Measurements from ENCODE around the gene P4HA1. TPM values are rescaled to one million over a fixed set of nuclear protein-coding genes. Genes with fewer than 3 reads are reported as not detected.
"Not testable (repeated sequence)": the region's sequence is repeated elsewhere in the genome, so short reads cannot be mapped to it uniquely, and the experiment has no call there.

P4HA1 gene
- total RNA-seq, 4 donors from 2014 or later: 23.3 to 36.2 (median 30.4) TPM

- no peak for ATAC-seq
Observed at GRCh38 chr10:73117976-73118743, 21.5 kb upstream of the P4HA1 start.

GRCh38 chr10:73116017-73116416 is 19.4 kb upstream of the P4HA1 start:
- Histone ChIP-seq H3K4me3 (no peak overlapping the region), H3K9me3 (no peaks in the 10 kb centered on the region), H3K27me3 (no peaks in the 10 kb centered on the region), H3K4me1 (peaks cover 0 to 14% (median 0%) of the 10 kb centered on the region in 3 donors), H3K36me3 (peaks cover 0 to 27% of the 10 kb centered on the region in 2 donors), H3K27ac (no peak overlapping the region)
- WGBS, 2 donors (ENCODE audit: low coverage in 1 of 2): 100% methylated on average over 1 of the region's 1 CpG; no CpG with 5 or more reads in 1 of the 2 donors
- TF ChIP-seq, protein P1, sequence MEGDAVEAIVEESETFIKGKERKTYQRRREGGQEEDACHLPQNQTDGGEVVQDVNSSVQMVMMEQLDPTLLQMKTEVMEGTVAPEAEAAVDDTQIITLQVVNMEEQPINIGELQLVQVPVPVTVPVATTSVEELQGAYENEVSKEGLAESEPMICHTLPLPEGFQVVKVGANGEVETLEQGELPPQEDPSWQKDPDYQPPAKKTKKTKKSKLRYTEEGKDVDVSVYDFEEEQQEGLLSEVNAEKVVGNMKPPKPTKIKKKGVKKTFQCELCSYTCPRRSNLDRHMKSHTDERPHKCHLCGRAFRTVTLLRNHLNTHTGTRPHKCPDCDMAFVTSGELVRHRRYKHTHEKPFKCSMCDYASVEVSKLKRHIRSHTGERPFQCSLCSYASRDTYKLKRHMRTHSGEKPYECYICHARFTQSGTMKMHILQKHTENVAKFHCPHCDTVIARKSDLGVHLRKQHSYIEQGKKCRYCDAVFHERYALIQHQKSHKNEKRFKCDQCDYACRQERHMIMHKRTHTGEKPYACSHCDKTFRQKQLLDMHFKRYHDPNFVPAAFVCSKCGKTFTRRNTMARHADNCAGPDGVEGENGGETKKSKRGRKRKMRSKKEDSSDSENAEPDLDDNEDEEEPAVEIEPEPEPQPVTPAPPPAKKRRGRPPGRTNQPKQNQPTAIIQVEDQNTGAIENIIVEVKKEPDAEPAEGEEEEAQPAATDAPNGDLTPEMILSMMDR (IDR thresholded peaks at IDR 0.05): no peak
- TF ChIP-seq POLR2A (IDR thresholded peaks at IDR 0.05) (no peak), POLR2AphosphoS5 (IDR thresholded peaks at IDR 0.05) (no peak), EP300 (IDR thresholded peaks at IDR 0.05) (no peak)
- no peak for ATAC-seq

More at GRCh38 chr10:73117976-73118743, 21.5 kb upstream of the P4HA1 start:
- no peaks in the 10 kb centered on the region for H3K27me3 ChIP-seq
- H3K4me1 ChIP-seq: peaks cover 0 to 11% (median 0%) of the 10 kb centered on the region in 3 donors
- no peaks in the 10 kb centered on the region for H3K9me3 ChIP-seq
- TF ChIP-seq EP300 (IDR thresholded peaks at IDR 0.05) (no peak), POLR2AphosphoS5 (IDR thresholded peaks at IDR 0.05) (no peak), POLR2A (IDR thresholded peaks at IDR 0.05) (no peak)
- TF ChIP-seq, protein P1 (IDR thresholded peaks at IDR 0.05): no peak
- H3K36me3 ChIP-seq: peaks cover 0 to 42% of the 10 kb centered on the region in 2 donors
- no peak overlapping the region for H3K4me3 ChIP-seq
- WGBS, 2 donors (ENCODE audit: low coverage in 1 of 2): 36 to 58% methylated on average over 3 to 4 of the region's 5 CpGs
- peak overlapping the region in 2 of 4 donors; percentile 41 to 51 for H3K27ac ChIP-seq

GRCh38 chr10:73113551-73113950 is 16.9 kb upstream of the P4HA1 start:
- peaks cover 0 to 15% of the 10 kb centered on the region in 2 donors for H3K36me3 ChIP-seq

DNA sequence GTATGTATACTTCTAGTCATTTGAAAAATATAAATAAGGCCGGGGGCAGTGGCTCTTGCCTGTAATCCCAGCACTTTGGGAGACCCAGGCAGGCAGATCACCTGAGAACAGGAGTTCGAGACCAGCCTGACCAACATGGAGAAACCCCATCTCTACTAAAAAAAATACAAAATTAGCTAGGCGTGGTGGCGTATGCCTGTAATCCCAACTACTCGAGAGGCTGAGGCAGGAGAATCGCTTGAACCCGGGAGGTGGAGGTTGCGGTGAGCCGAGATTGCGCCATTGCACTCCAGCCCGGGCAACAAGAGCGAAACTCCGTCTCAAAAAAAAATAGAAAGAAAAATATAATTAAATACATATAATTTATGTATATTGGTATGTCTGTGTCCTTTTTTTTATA is 15.4 kb upstream of the P4HA1 start:
- 94 to 95% methylated on average over 10 to 13 of the region's 13 CpGs for WGBS, 2 donors (ENCODE audit: low coverage in 1 of 2)
- ATAC-seq, H3K27me3 ChIP-seq, H3K9me3 ChIP-seq, H3K4me1 ChIP-seq, H3K4me3 ChIP-seq, H3K27ac ChIP-seq: not testable (repeated sequence)
- peaks cover 0 to 15% of the 10 kb centered on the region in 2 donors for H3K36me3 ChIP-seq

More at GRCh38 chr10:73113551-73113950, 16.9 kb upstream of the P4HA1 start:
- TF ChIP-seq POLR2A (IDR thresholded peaks at IDR 0.05): no peak
- TF ChIP-seq EP300 (IDR thresholded peaks at IDR 0.05): no peak
- no peak for TF ChIP-seq POLR2AphosphoS5 (IDR thresholded peaks at IDR 0.05)
- TF ChIP-seq, protein P1 (IDR thresholded peaks at IDR 0.05): no peak
- H3K4me1 ChIP-seq: peaks cover 0 to 18% (median 0%) of the 10 kb centered on the region in 3 donors
- ATAC-seq: no peak
- H3K9me3 ChIP-seq: no peaks in the 10 kb centered on the region
- no peaks in the 10 kb centered on the region for H3K27me3 ChIP-seq
- 36 to 58% methylated on average over 1 of the region's 1 CpG for WGBS, 2 donors (ENCODE audit: low coverage in 1 of 2)
- H3K4me3 ChIP-seq: no peak overlapping the region
- no peak overlapping the region for H3K27ac ChIP-seq

DNA sequence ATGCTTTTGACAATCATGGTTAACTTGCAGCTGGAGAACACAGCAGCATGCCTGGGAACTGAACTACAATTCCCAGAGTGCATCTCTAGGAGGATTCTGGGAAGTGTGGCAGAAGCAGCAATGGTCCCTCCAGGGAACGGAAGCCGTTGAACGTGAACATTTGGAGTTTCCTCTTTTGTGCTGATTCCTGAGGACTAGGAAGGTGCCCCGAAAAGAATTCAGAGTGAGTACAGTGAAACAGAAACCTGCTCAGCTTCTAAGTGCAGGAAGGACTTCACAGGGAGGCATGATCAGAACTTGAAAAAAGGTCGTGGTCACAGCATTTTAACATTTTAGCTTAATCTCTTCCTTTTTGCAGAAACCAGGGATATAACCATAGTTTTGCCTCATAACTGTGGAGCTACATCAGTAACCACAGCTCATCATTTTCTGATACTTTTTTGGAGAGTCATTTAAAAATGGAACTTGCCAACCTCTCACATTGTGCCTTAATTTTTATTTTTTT is 13.7 kb upstream of the P4HA1 start, which contains the start of gene NUDT13:
Gene NUDT13, plus strand, starts transcription at position 111 of the 505 bp plus-strand sequence. CDS start 3,911 bp downstream, outside the sequence.
- Histone ChIP-seq H3K4me3 (peak within 1 kb of the TSS; percentile 57 to 90), H3K4me1 (peaks cover 0 to 9% (median 0%) of the 10 kb centered on the region in 3 donors), H3K27me3 (no peaks in the 10 kb centered on the region), H3K36me3 (peaks cover 0 to 6% of the 10 kb centered on the region in 2 donors), H3K27ac (peak within 1 kb of the TSS; percentile 81 to 95 (median 84)), H3K9me3 (no peaks in the 10 kb centered on the region)
- TF ChIP-seq POLR2A (IDR thresholded peaks at IDR 0.05): no peak
- TF ChIP-seq EP300 (IDR thresholded peaks at IDR 0.05): no peak
- TF ChIP-seq POLR2AphosphoS5 (IDR thresholded peaks at IDR 0.05): peak; percentile 84
- TF ChIP-seq, protein P1 (IDR thresholded peaks at IDR 0.05): peak in 1 of 4 experiments; percentile 10
- peak; percentile 93 for ATAC-seq
- whole genome bisulfite sequencing, 2 donors (ENCODE audit: low coverage in 1 of 2): 0% methylated on average over 3 to 4 of the region's 5 CpGs

DNA sequence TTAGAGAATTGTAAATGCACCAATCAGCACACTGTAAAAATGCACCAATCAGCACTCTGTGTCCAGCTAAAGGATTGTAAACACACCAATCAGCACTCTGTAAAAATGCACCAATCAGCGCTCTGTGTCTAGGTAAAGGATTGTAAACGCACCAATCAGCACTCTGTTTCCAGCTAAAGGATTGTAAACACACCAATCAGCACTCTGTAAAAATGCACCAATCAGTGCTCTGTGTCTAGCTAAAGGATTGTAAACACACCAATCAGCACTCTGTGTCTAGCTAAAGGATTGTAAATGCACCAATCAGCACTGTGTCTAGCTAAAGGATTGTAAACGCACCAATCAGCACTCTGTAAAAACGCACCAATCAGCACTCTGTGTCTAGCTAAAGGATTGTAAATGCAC is 12.6 kb upstream of the P4HA1 start:
- not testable (repeated sequence) for H3K27me3 ChIP-seq, H3K36me3 ChIP-seq, H3K27ac ChIP-seq, H3K4me1 ChIP-seq, H3K4me3 ChIP-seq, H3K9me3 ChIP-seq, ATAC-seq
- WGBS, 2 donors (ENCODE audit: low coverage in 1 of 2): 40 to 81% methylated on average over 1 to 4 of the region's 4 CpGs
